ENCODE measurements around the gene RBM38.
"Not testable (repeated sequence)": the region's sequence is repeated elsewhere in the genome, so short reads cannot be mapped to it uniquely, and the experiment has no call there.

The RBM38 gene

GRCh38 chr20:57390604-57391438, at the start of gene RBM38:
TSS of gene RBM38 (plus strand) at chr20:57391396. CDS start at chr20:57391582, 186 bp downstream.
- peak; percentile 70 for DNase-seq

GRCh38 chr20:57341663-57342062, 49.5 kb upstream of the RBM38 start:
- no peak for DNase-seq

DNA sequence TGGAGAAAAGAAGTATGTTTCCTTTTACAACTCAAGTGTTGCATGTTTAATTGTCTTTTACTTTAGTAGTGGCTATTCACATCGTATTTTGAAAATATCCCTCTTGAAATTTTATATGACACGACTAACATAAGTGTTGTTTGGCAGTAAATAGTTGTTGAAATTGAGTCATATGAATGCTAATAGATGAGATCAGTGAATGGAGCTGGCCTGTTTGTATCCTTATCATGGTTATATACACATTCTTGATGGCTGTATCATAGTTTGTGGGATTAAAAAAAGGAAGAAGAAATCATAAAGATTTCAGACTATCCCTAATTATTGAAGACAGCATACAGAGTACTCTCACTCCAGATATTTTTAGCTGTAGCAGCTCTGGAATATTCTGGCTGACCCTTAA, 48.4 kb upstream of the RBM38 start:
- DNase-seq: no peak

DNA sequence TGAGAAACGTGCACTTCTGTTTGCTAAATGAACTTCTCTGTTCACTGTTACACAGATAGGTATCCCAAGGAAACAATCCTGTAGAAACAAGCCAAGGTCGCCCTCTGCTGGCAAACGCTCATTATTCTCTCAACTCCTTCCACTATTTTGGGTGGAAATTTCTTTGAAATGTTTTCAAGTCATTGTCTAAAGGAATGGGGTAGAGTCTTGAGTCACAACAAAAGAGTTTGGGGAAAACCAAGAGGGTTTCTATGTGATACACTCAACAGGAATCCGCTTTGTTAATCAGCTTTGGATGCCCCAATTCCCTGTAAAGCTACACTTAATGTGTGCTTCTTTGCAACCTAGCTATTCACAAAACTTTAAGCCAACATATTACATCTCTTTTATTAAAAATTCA, 44.7 kb upstream of the RBM38 start:
- peak; percentile 74 for DNase-seq

- no peak for DNase-seq
These were observed 43.8 kb upstream of the RBM38 start for GRCh38 chr20:57347393-57347792.

- not testable (repeated sequence) for DNase-seq
These were observed 42.8 kb upstream of the RBM38 start for GRCh38 chr20:57348200-57348921.

GRCh38 chr20:57348922-57349574, 42.1 kb upstream of the RBM38 start:
- DNase-seq: peak; percentile 4

- DNase-seq: no peak
These were observed 41.0 kb upstream of the RBM38 start for GRCh38 chr20:57350081-57350710.

- not testable (repeated sequence) for DNase-seq
These were observed 40.5 kb upstream of the RBM38 start for GRCh38 chr20:57350726-57351041.

GRCh38 chr20:57351042-57351783, 40.0 kb upstream of the RBM38 start, which contains the start of gene RAE1:
TSS of gene RAE1 (plus strand) at chr20:57351255. CDS start at chr20:57354039, 2,784 bp downstream.
- DNase-seq: peak; percentile 94

DNA sequence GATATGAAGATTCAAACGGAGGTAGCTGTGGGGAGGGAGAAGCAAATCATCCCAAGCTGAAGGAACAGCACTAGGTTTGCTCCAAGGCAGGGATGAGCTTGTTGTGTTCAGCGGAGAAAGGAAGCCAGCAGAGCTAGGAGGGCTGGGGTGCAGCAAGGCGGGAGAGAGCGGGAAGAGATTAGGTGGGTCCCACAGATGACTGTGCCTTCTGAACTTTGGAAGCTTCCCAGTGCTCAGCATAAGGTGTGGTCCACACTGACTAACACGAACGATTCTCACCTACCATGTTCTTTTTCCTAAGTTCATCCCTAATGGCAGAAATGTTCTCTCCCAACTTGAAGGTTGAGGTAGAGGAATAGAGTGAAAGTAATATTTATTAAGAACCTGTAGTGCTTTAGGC, 38.9 kb upstream of the RBM38 start:
- no peak for DNase-seq

GRCh38 chr20:57353351-57353750, 37.8 kb upstream of the RBM38 start:
- DNase-seq: no peak

- DNase-seq: no peak
These were observed 29.7 kb upstream of the RBM38 start for GRCh38 chr20:57361517-57361916.

- DNase-seq: no peak
These were observed 26.7 kb upstream of the RBM38 start for GRCh38 chr20:57364451-57364850.

DNA sequence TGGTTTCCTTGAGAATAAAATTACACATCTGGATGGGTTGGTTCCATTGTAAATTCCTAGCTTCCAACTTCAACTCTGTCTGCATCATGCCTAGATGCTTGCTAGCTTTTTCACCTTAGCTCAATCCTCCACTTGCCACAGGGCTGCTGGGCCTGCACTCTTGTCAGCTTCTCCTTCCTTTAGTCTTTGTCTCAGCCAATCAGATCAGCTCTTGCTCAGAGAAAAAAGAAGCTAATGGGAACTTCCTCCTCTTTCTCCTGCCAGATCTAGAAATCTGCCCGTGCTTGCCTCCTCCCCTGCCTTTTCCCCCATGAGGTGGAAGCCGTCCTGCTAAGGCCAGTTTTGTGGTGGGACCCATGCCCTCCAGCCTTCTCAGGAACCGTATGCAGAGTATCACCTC, 21.6 kb upstream of the RBM38 start:
- DNase-seq: no peak

DNA sequence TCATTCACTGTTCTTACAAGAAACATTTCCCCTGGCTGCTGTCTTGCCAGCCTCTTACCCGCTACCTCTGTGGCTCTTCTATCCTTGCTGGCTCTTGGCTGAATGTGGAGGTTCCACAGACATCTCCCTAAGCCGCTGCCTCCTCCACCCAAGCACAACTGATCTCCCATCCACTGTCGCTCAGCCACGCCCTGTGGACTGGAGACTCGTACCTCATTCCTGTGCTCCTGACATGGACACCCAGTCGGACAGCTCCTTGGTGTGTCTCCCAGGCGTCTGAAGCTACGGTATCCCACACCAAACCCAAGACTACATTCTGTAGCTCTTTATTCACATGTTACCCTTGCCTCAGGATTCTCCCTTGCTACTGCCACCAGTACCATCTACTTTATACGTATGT, 20.9 kb upstream of the RBM38 start:
- no peak for DNase-seq

- no peak for DNase-seq
These were observed 19.8 kb upstream of the RBM38 start for GRCh38 chr20:57371363-57371762.

DNA sequence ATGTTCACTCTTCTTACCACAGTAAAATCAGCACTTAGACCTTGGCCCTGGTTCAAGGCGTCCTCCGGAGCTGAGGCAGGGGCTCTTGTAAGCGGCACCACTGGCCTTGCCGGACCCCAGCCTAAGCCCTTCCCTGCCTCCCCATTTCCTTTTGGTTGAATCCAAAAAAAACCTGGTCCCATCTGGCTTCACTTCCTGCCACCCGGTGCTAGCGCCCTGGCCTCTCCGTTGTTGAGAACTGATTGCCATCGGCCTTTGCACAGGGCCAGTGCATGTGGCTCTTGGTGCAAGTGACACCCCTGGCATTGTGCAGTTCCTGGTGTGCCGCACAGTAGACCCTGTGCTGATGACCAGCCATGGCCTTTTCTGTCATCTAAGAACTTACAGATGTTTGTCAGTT, 19.0 kb upstream of the RBM38 start:
- no peak for DNase-seq

GRCh38 chr20:57372581-57373350, 18.4 kb upstream of the RBM38 start:
- no peak for DNase-seq

GRCh38 chr20:57374343-57374930, 16.8 kb upstream of the RBM38 start:
- DNase-seq: no peak

GRCh38 chr20:57374931-57375651, 16.1 kb upstream of the RBM38 start:
- no peak for DNase-seq
